Urothelium cell line (cell line): ENCODE data around the gene PIEZO2.
A peak's percentile ranks its signal among the peaks of the same experiment; 100 is the strongest.
"Not testable (repeated sequence)": the region's sequence is repeated elsewhere in the genome, so short reads cannot be mapped to it uniquely, and the experiment has no call there.

Experiments
- DNase-seq: peaks from one replicate; pipeline ENCODE4 v3.0.0; 2011; ENCODE audit warnings: low spot score, mixed read lengths
- FAIRE-seq: peaks from 2 replicates; lab custom pipeline; 2011; peaks lifted over from hg19 to GRCh38; lab: Jason Lieb, UNC

Gene PIEZO2

GRCh38 chr18:10661317-10661716, 488.1 kb downstream of the PIEZO2 start:
- DNase-seq (peak; percentile 76), FAIRE-seq (peak; percentile 91)

- no peak for FAIRE-seq
- DNase-seq = no peak
Measured at GRCh38 chr18:10660179-10660884, 489.0 kb downstream of the PIEZO2 start.

GRCh38 chr18:10659594-10659993, 489.8 kb downstream of the PIEZO2 start:
- FAIRE-seq (no peak), DNase-seq (no peak)

DNA sequence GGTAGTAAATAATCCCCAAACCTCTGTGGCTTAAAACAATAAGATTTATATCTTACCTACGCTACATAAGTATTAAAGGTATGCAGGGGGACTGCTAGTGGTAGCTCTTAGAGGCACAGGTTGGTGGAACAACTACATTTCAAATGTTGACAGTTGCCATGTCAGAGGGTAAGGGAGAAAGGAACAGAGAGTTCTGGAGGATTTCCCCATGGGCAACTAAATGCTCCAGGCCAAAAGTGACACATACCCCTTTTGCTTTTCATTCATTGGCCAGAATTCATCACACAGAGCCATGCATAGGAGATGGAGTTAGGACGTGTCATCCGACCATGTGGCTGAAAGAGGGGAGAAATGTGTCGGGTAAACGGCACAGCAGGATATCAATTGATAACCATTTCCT, 490.4 kb downstream of the PIEZO2 start:
- no peak for FAIRE-seq
- DNase-seq = no peak

- DNase-seq, FAIRE-seq: not testable (repeated sequence)
Measured at GRCh38 chr18:10644003-10644402, 505.4 kb downstream of the PIEZO2 start.

GRCh38 chr18:10642915-10643524, 506.3 kb downstream of the PIEZO2 start:
- FAIRE-seq = peak; percentile 79
- DNase-seq = not testable (repeated sequence)

- peak; percentile 35 for FAIRE-seq
- DNase-seq = not testable (repeated sequence)
Measured at GRCh38 chr18:10638539-10638885, 510.9 kb downstream of the PIEZO2 start.

GRCh38 chr18:10637858-10638538, 511.4 kb downstream of the PIEZO2 start:
- peak; percentile 79 for FAIRE-seq
- DNase-seq = not testable (repeated sequence)

DNA sequence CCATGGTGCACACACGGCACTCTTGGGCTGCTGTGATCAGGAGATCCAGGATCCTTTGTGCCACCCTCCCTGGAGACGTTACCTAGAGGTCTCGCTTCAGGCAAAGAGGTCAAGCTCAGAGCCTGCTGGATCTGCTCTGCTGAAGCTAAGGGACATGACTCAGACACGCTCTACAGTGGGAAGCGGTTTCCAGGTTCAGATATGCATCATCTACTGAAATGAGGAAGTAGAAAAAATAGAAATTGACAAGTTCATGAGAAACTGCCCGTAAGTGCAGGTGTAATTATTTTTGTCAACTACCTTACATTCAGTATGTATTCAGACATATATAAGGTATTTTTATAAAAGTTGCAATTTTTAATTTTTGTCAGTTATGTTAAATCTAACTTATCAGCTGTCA, 520.3 kb downstream of the PIEZO2 start:
- not testable (repeated sequence) for FAIRE-seq, DNase-seq

DNA sequence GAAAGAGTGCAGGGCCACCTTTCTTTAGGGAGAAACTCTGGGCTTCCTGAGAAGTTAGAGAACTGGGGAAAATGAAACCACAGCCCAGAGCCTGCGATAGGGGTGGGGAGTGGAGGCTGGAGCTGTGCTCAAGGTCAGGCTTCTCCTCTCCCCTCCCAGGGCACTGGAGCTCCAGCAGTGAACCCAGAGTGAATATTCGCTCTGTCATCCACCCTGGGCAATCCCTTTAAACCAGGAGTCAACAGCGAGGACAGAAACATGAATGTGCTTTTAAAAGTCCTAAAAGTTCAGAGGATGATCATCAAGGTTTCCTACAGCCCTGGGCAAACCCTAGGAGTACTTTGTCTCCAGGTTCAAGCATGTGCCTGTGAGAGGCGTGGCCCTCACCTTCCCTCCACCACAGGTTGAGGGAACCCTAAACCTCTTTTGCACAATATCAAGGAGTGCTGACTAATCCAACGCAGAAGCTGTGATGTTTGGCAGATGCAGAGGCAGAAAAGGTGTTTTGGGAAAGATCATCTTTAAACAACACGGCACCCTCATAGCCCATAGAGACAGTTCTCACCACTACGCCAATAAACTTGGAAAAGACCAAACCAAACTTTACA, 522.7 kb downstream of the PIEZO2 start:
- not testable (repeated sequence) for DNase-seq, FAIRE-seq

DNA sequence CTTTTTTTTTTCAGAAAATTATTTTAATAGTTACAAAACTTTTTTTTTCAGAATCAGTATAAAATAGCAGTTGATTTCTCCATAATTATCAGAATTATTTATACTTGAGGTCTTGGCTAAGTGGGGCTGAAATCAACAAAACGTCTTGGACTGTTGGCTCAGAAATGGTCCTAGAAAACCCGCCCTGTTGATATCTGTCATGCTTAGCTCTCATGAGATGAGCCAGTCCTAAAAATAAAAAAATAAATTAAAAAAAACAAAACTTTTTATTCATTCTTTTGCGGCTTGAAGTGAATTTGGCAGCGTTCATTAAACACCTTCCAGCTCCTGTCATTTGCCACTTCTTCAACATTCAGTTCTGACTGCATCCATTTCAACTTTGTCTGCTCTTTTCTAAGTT, 525.8 kb downstream of the PIEZO2 start:
- DNase-seq, FAIRE-seq: not testable (repeated sequence)

GRCh38 chr18:10622982-10623381, 526.4 kb downstream of the PIEZO2 start:
- not testable (repeated sequence) for DNase-seq
- peak; percentile 55 for FAIRE-seq

GRCh38 chr18:10620670-10621329, 528.6 kb downstream of the PIEZO2 start:
- DNase-seq, FAIRE-seq: not testable (repeated sequence)
